ENCODE measurements around the gene PSTPIP1. TPM values are rescaled to one million over a fixed set of nuclear protein-coding genes. Genes with fewer than 3 reads are reported as not detected.

PSTPIP1 gene
- total RNA-seq, 1 experiment from 2014 or later = 1.2 TPM

GRCh38 chr15:77064539-77065308 is 69.8 kb downstream of the PSTPIP1 start:
- Mint-ChIP-seq H3K9me3 (ENCODE audit: unreplicated experiment) (no peaks in the 10 kb centered on the region), H3K27me3 (ENCODE audit: insufficient read depth, unreplicated experiment) (no peaks in the 10 kb centered on the region), H3K36me3 (ENCODE audit: insufficient read depth, unreplicated experiment) (peaks cover 5% of the 10 kb centered on the region), H3K4me1 (ENCODE audit: insufficient read depth, unreplicated experiment) (peaks cover 60% of the 10 kb centered on the region), H3K4me3 (ENCODE audit: unreplicated experiment) (no peak overlapping the region), H3K27ac (ENCODE audit: low read depth, unreplicated experiment) (peak overlapping the region; percentile 8)
- no peak for TF ChIP-seq CTCF (IDR thresholded peaks at IDR 0.05; ENCODE audit: unreplicated experiment)
- intact Hi-C loops (cut with micrococcal nuclease) = no loop called here
- POLR2A ChIA-PET = interaction anchor here (0.6 kb wide), 1 partner anchor 10 kb away, joined by 3 read pairs; no protein-coding TSS in a partner anchor
- no TSS peak for BruUV-seq (replicated peaks)
- CTCF ChIA-PET = interaction anchor here (0.6 kb wide), 1 partner anchor 888 kb away, joined by 3 read pairs; no protein-coding TSS in a partner anchor
- peak; percentile 55 for DNase-seq (ENCODE audit: unreplicated experiment)

- intact Hi-C loops (cut with micrococcal nuclease) = no loop called here
- H3K9me3 Mint-ChIP-seq (ENCODE audit: unreplicated experiment) = no peaks in the 10 kb centered on the region
- DNase-seq (ENCODE audit: unreplicated experiment) = no peak
- BruUV-seq (replicated peaks) = no TSS peak
- no peak for TF ChIP-seq CTCF (IDR thresholded peaks at IDR 0.05; ENCODE audit: unreplicated experiment)
- no peak overlapping the region for H3K4me3 Mint-ChIP-seq (ENCODE audit: unreplicated experiment)
- H3K4me1 Mint-ChIP-seq (ENCODE audit: insufficient read depth, unreplicated experiment) = peaks cover 52% of the 10 kb centered on the region
- peak overlapping the region; percentile 31 for H3K27ac Mint-ChIP-seq (ENCODE audit: low read depth, unreplicated experiment)
- no peaks in the 10 kb centered on the region for H3K27me3 Mint-ChIP-seq (ENCODE audit: insufficient read depth, unreplicated experiment)
- POLR2A ChIA-PET = no interaction called here
- CTCF ChIA-PET = no interaction called here
- peaks cover 5% of the 10 kb centered on the region for H3K36me3 Mint-ChIP-seq (ENCODE audit: insufficient read depth, unreplicated experiment)
Observed at GRCh38 chr15:77066971-77067690, 72.2 kb downstream of the PSTPIP1 start.

GRCh38 chr15:77067691-77068367 is 72.9 kb downstream of the PSTPIP1 start:
- Mint-ChIP-seq H3K36me3 (ENCODE audit: insufficient read depth, unreplicated experiment) (peaks cover 5% of the 10 kb centered on the region), H3K27ac (ENCODE audit: low read depth, unreplicated experiment) (peak overlapping the region; percentile 31), H3K4me1 (ENCODE audit: insufficient read depth, unreplicated experiment) (peaks cover 49% of the 10 kb centered on the region), H3K27me3 (ENCODE audit: insufficient read depth, unreplicated experiment) (no peaks in the 10 kb centered on the region), H3K4me3 (ENCODE audit: unreplicated experiment) (no peak overlapping the region), H3K9me3 (ENCODE audit: unreplicated experiment) (no peaks in the 10 kb centered on the region)
- no peak for TF ChIP-seq CTCF (IDR thresholded peaks at IDR 0.05; ENCODE audit: unreplicated experiment)
- no peak for DNase-seq (ENCODE audit: unreplicated experiment)
- ChIA-PET CTCF (no interaction called here), POLR2A (interaction anchor here (1.1 kb wide), 1 partner anchor 12 kb away, joined by 3 read pairs; no protein-coding TSS in a partner anchor)
- BruUV-seq (replicated peaks) = no TSS peak
- intact Hi-C loops (cut with micrococcal nuclease) = no loop called here

GRCh38 chr15:77068633-77069032 is 73.7 kb downstream of the PSTPIP1 start:
- CTCF ChIA-PET = interaction anchor here (1.0 kb wide), 1 partner anchor 12 kb away, joined by 3 read pairs; no protein-coding TSS in a partner anchor

More at GRCh38 chr15:77068633-77069032, 73.7 kb downstream of the PSTPIP1 start:
- no peaks in the 10 kb centered on the region for H3K9me3 Mint-ChIP-seq (ENCODE audit: unreplicated experiment)
- H3K27me3 Mint-ChIP-seq (ENCODE audit: insufficient read depth, unreplicated experiment) = no peaks in the 10 kb centered on the region
- H3K4me1 Mint-ChIP-seq (ENCODE audit: insufficient read depth, unreplicated experiment) = peaks cover 43% of the 10 kb centered on the region
- no peak overlapping the region for H3K4me3 Mint-ChIP-seq (ENCODE audit: unreplicated experiment)
- POLR2A ChIA-PET = interaction anchor here (1.1 to 1.6 kb wide), 2 partner anchors 12 to 127 kb away, joined by 3 to 4 read pairs; no protein-coding TSS in a partner anchor
- H3K27ac Mint-ChIP-seq (ENCODE audit: low read depth, unreplicated experiment) = no peak overlapping the region
- DNase-seq (ENCODE audit: unreplicated experiment) = no peak
- intact Hi-C loops (cut with micrococcal nuclease) = no loop called here
- H3K36me3 Mint-ChIP-seq (ENCODE audit: insufficient read depth, unreplicated experiment) = peaks cover 5% of the 10 kb centered on the region
- BruUV-seq (replicated peaks) = no TSS peak
- no peak for TF ChIP-seq CTCF (IDR thresholded peaks at IDR 0.05; ENCODE audit: unreplicated experiment)
